Type B pancreatic cell (in vitro differentiated cells): ENCODE results near the gene COG3. TPM values are rescaled to one million over a fixed set of nuclear protein-coding genes. Genes with fewer than 3 reads are reported as not detected.
A peak's percentile ranks its signal among the peaks of the same experiment; 100 is the strongest.

Experiments
- DNase-seq: peaks from one replicate; pipeline ENCODE4 v3.0.0; 2021; ENCODE audit warnings: mixed read lengths; ENCODE audit not compliant: unreplicated experiment; ENCODE audit errors: extremely low spot score
- H3K27ac Mint-ChIP-seq: 2 replicates; pipeline ENCODE4 v1.8.0; 2021; ENCODE audit warnings: mild to moderate bottlenecking, mixed read lengths
- H3K27me3 Mint-ChIP-seq: 2 replicates; pipeline ENCODE4 v1.8.0; 2021; ENCODE audit warnings: mixed read lengths
- H3K36me3 Mint-ChIP-seq: 2 replicates; pipeline ENCODE4 v1.8.0; 2021; ENCODE audit warnings: mixed read lengths
- H3K4me1 Mint-ChIP-seq: one replicate; pipeline ENCODE4 v1.8.0; 2021; ENCODE audit warnings: mixed read lengths; ENCODE audit not compliant: unreplicated experiment
- H3K4me3 Mint-ChIP-seq: 2 replicates; pipeline ENCODE4 v1.8.0; 2021; ENCODE audit warnings: mild to moderate bottlenecking, mixed read lengths
- H3K9me3 Mint-ChIP-seq: 2 replicates; pipeline ENCODE4 v1.8.0; 2021; ENCODE audit warnings: mixed read lengths
- CTCF ChIP-seq: fragments of 200-600 bp; sonication (generic); conservative IDR thresholded peaks from 2 replicates; pipeline ENCODE4 v1.5.0; 2021; ENCODE audit warnings: antibody characterized with exemption, mild to moderate bottlenecking
- total RNA-seq: library from RNA; stranded (reverse); gene quantifications from 2 replicates; pipeline ENCODE4 v1.2.1, GENCODE V29; 2021; ENCODE audit warnings: low replicate concordance

COG3 gene
- total RNA-seq, 1 donor from 2014 or later: 30.4 TPM

DNA sequence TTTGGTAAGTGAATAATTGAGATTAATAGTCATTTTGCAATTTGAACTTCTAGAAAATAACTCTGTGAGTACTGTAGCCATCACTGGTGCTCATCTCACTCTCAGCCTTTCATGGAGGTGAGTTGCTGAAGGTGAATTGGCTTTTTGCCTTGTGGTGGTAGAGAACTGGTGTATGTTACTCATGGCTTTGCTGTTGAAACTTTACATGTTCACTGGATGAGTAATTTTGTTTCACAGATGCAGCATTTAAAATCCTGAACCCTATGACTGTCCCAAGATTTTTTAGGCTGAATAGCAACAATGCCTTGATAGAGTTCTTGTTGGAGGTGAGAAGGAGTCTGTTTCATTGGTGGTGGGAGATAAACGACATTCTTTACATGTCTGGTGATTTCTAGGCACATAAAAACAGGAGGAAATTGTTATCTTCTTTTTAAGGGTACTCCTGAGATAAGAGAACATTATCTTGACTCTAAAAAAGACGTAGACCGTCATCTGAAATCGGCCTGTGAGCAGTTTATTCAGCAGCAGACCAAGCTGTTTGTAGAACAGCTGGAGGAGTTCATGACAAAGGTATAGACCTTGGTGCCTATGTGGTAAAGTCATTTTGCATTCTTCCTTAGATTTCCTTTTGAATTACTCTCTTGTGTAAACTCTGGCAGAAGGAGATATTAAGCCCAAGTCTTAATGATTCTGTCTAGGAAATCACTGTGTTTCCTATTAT lies 53.9 kb downstream of the COG3 start:
- H3K4me1 Mint-ChIP-seq: peaks cover 6% of the 10 kb centered on the region
- H3K9me3 Mint-ChIP-seq: no peaks in the 10 kb centered on the region
- peaks cover 42% of the 10 kb centered on the region for H3K36me3 Mint-ChIP-seq
- no peak overlapping the region for H3K27ac Mint-ChIP-seq
- no peaks in the 10 kb centered on the region for H3K27me3 Mint-ChIP-seq
- no peak for DNase-seq
- H3K4me3 Mint-ChIP-seq: no peak overlapping the region
- TF ChIP-seq CTCF: no peak

DNA sequence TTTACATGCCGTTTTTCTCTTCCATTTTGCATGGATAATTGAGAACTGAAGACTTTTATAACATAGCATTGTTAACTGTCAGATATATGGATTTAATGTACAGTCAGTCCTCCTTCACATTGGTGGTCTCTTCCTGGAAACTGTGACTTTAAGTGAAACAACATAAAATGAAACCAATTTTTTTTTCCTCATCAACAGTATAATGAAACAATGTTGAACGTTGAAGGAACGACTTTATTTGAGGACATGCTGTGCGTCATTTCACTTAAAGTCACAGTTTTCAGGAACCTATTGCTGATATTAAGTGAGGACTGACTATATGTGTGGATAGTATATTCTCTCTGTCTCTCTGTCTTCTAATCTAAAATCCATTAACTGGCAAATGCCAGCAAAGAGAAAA lies 54.8 kb downstream of the COG3 start:
- Mint-ChIP-seq H3K27ac (no peak overlapping the region), H3K4me1 (peaks cover 6% of the 10 kb centered on the region), H3K36me3 (peaks cover 47% of the 10 kb centered on the region), H3K4me3 (no peak overlapping the region), H3K9me3 (no peaks in the 10 kb centered on the region), H3K27me3 (no peaks in the 10 kb centered on the region)
- no peak for TF ChIP-seq CTCF
- no peak for DNase-seq

- no peak for DNase-seq
- TF ChIP-seq CTCF: no peak
- Mint-ChIP-seq H3K27me3 (no peaks in the 10 kb centered on the region), H3K36me3 (peaks cover 53% of the 10 kb centered on the region), H3K27ac (no peak overlapping the region), H3K9me3 (no peaks in the 10 kb centered on the region), H3K4me1 (peaks cover 6% of the 10 kb centered on the region), H3K4me3 (no peak overlapping the region)
Observed at GRCh38 chr13:45521297-45521696, 56.6 kb downstream of the COG3 start.

DNA sequence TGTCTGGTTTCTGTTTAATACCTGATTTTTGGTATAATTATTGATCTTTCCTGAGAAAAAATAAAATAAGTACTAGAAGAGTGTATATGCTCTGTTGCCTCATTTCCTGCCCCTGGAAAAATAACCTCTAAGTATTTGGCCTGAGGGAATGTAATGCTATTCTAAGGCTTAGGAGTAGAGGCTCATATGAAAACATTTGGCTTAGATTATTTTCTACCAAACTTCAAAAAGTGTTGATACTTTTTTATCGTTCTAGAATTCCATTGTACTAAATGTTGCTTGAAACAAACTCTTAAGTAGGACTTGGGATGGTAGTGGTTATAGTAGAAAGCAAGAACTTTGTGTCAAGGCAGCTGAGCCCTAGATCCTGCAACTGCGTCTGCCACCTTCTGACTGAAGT lies 57.8 kb downstream of the COG3 start:
- DNase-seq: no peak
- Mint-ChIP-seq H3K36me3 (peaks cover 54% of the 10 kb centered on the region), H3K4me3 (no peak overlapping the region), H3K27ac (no peak overlapping the region), H3K4me1 (peaks cover 10% of the 10 kb centered on the region), H3K27me3 (no peaks in the 10 kb centered on the region), H3K9me3 (no peaks in the 10 kb centered on the region)
- no peak for TF ChIP-seq CTCF

GRCh38 chr13:45527699-45528462 lies 63.1 kb downstream of the COG3 start:
- H3K4me1 Mint-ChIP-seq: peaks cover 5% of the 10 kb centered on the region
- H3K36me3 Mint-ChIP-seq: peaks cover 36% of the 10 kb centered on the region
- H3K9me3 Mint-ChIP-seq: no peaks in the 10 kb centered on the region
- H3K27me3 Mint-ChIP-seq: no peaks in the 10 kb centered on the region
- DNase-seq: no peak
- TF ChIP-seq CTCF: no peak
- peak overlapping the region; percentile 79 for H3K27ac Mint-ChIP-seq
- H3K4me3 Mint-ChIP-seq: no peak overlapping the region
